ENCODE results near the gene HES1.

HES1 gene

GRCh38 chr3:194097141-194097882 is 38.6 kb upstream of the HES1 start:
- no peak for DNase-seq (ENCODE audit: extremely low read depth, low read depth)
- TF ChIP-seq CTCF (IDR thresholded peaks at IDR 0.05; ENCODE audit: low read depth, low read length, missing control alignments) = no peak
- H3K4me3 ChIP-seq (replicated peaks; ENCODE audit: low read depth, low read length) = no peak overlapping the region

GRCh38 chr3:194098081-194098842 is 37.7 kb upstream of the HES1 start:
- no peak overlapping the region for H3K4me3 ChIP-seq (replicated peaks; ENCODE audit: low read depth, low read length)
- no peak for DNase-seq (ENCODE audit: extremely low read depth, low read depth)
- TF ChIP-seq CTCF (IDR thresholded peaks at IDR 0.05; ENCODE audit: low read depth, low read length, missing control alignments) = no peak

- H3K4me3 ChIP-seq (replicated peaks; ENCODE audit: low read depth, low read length) = no peak overlapping the region
- DNase-seq (ENCODE audit: extremely low read depth, low read depth) = no peak
- no peak for TF ChIP-seq CTCF (IDR thresholded peaks at IDR 0.05; ENCODE audit: low read depth, low read length, missing control alignments)
Observed at GRCh38 chr3:194098843-194099183, 37.1 kb upstream of the HES1 start.

GRCh38 chr3:194099215-194099614 is 36.7 kb upstream of the HES1 start:
- H3K4me3 ChIP-seq (replicated peaks; ENCODE audit: low read depth, low read length) = no peak overlapping the region
- no peak for TF ChIP-seq CTCF (IDR thresholded peaks at IDR 0.05; ENCODE audit: low read depth, low read length, missing control alignments)
- DNase-seq (ENCODE audit: extremely low read depth, low read depth) = no peak

- DNase-seq (ENCODE audit: extremely low read depth, low read depth) = no peak
- no peak for TF ChIP-seq CTCF (IDR thresholded peaks at IDR 0.05; ENCODE audit: low read depth, low read length, missing control alignments)
- no peak overlapping the region for H3K4me3 ChIP-seq (replicated peaks; ENCODE audit: low read depth, low read length)
Observed at GRCh38 chr3:194100856-194101390, 35.0 kb upstream of the HES1 start.

- no peak for TF ChIP-seq CTCF (IDR thresholded peaks at IDR 0.05; ENCODE audit: low read depth, low read length, missing control alignments)
- no peak for DNase-seq (ENCODE audit: extremely low read depth, low read depth)
- no peak overlapping the region for H3K4me3 ChIP-seq (replicated peaks; ENCODE audit: low read depth, low read length)
Observed at GRCh38 chr3:194101592-194102432, 34.1 kb upstream of the HES1 start.

Data from HFF-Myc (cell line).